Body of pancreas (tissue), 4 donors: Measurements from ENCODE around the gene BACH2. TPM values are rescaled to one million over a fixed set of nuclear protein-coding genes. Genes with fewer than 3 reads are reported as not detected.

Experiments
- ATAC-seq: fragments of 150-250 bp; one replicate; pipeline ENCODE4 v1.9.1; 2016
- DNase-seq, 4 donors: peaks; one replicate each; pipeline ENCODE4 v3.0.0-alpha.2; 2019
- H3K27ac ChIP-seq, 4 donors: fragments of 200-600 bp; sonication (generic); 1 replicate in 3 of 4; 2 replicates in 1 of 4; pipeline versions ENCODE4 v1.5.1 to v1.6.1; 2016 to 2019; ENCODE audit warnings: mild to moderate bottlenecking in 1 of 4, mixed read lengths in 1 of 4, moderate library complexity in 1 of 4
- H3K27me3 ChIP-seq, 2 donors: fragments of 200-600 bp; sonication (generic); one replicate each; pipeline ENCODE4 v1.6.0; 2016; ENCODE audit warnings: mild to moderate bottlenecking in 1 of 2
- H3K36me3 ChIP-seq, 2 donors: fragments of 200-600 bp; sonication (generic); replicated peaks in 1 of 2; 2 replicates each; pipeline ENCODE4 v1.5.1; 2016; ENCODE audit warnings: low read depth in 2 of 2; ENCODE audit not compliant: insufficient read depth in 1 of 2
- H3K4me1 ChIP-seq: fragments of 200-600 bp; sonication (generic); one replicate; pipeline ENCODE4 v1.6.0; 2016
- H3K4me3 ChIP-seq, 2 donors: fragments of 200-600 bp; sonication (generic); 1 replicate in 1 of 2; 2 replicates in 1 of 2; pipeline ENCODE4 v1.5.1; 2016 to 2019
- H3K9me3 ChIP-seq, 3 donors: fragments of 200-600 bp; sonication (generic); 1 replicate in 2 of 3; 2 replicates in 1 of 3; pipeline ENCODE4 v1.5.1; 2016
- POLR2A ChIP-seq, 3 donors: fragments of 450-650 bp; IDR thresholded peaks; one replicate each; pipeline ENCODE4 v1.6.1; 2016; ENCODE audit warnings: antibody characterized with exemption in 3 of 3, mild to moderate bottlenecking in 2 of 3
- WGBS, 2 donors: methylation state at CpG; one replicate each; pipeline ENCODE4 v1.1.5; 2017; 5-methylcytosine and 5-hydroxymethylcytosine counted together
- intact Hi-C: fragments of 100-400 bp; cut with DNase I; formaldehyde crosslinking; loops from one replicate; pipeline ENCODE4 v1.15.1; 2023
- total RNA-seq, 2 donors: library from RNA; depleted of rRNA; stranded (reverse); fragments of >200 nt; gene quantifications; one replicate each; pipeline ENCODE4 v1.1.0, GENCODE V29; 2016
- TF ChIP-seq, protein P1 (sequence below), 7 experiments: fragments of 450-650 bp in 4 of 7; fragments of 200-600 bp in 3 of 7; sonication (generic) in 3 of 7; IDR thresholded peaks; one replicate each; pipeline ENCODE4 v1.5.1; 2016 to 2019; ENCODE audit warnings: antibody characterized with exemption in 7 of 7

The BACH2 gene
- total RNA-seq, 2 donors from 2014 or later, result 2.1 to 3.3 TPM

DNA sequence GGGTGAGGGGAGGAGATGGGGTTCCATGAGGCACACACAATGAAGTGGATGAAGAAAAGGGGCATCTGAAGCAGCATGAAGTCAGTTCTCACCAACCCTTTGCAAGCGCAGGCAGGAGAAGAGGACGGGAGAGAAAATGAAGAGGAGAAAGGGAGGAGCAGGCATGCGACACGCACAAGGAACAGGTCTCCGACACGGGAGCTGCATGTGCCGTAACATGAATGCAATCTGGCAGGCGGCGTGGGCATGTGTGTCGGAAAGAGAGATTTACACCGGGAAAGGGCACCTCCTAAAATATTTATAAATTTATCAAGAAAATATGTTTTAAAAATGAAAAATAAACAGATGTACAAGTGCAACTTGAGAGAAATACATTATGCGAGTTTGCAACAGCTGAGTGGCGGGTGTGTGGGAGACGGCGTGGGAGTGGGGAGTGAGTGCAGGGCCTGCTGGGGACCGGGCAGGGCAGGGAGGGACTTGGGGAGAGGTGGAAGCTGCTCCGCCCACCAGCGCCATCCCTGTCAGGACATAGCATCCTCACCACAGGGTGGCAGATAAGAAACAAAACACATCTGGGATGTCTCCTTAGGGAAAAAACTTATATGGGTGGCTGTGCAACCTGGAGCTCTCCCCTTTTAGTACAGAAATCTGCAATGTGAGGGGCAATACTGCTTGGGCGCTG is 361.8 kb downstream of the BACH2 start:
- no peak for ATAC-seq
- intact Hi-C loops, result no loop called here
- no peaks in the 10 kb centered on the region for H3K36me3 ChIP-seq

DNA sequence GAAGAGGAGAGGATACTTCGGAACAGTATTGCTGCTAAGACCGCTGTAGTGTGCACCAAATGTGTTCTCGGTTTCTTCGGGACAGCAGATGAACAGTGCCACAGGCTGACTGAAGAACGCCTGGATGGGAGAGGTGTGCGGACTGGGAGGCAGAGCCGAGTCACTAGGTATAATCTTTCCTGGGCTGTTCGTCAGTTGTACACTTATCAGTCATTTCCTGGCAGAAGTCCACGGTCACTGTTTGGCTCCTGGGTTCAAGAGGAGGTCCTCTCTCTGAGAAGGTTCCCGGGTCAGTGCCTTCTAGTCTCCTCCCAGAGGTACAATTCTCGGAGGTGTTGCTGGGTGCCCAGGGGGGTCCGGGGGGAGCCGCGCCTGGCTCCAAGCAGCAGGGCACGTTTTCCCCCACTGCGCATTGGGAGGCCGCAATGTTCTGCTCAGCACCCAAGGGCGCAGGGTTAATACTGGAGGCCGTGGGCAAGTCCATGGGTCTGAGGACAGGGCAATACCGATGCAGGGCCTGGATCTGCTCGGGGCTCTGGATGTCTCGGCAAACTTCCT is 364.3 kb downstream of the BACH2 start:
- Histone ChIP-seq H3K36me3 (no peaks in the 10 kb centered on the region), H3K27ac (no peak overlapping the region), H3K4me3 (no peak overlapping the region), H3K9me3 (no peaks in the 10 kb centered on the region), H3K4me1 (no peaks in the 10 kb centered on the region), H3K27me3 (no peaks in the 10 kb centered on the region)
- intact Hi-C loops, result no loop called here
- TF ChIP-seq POLR2A (IDR thresholded peaks at IDR 0.05), result no peak
- TF ChIP-seq, protein P1, sequence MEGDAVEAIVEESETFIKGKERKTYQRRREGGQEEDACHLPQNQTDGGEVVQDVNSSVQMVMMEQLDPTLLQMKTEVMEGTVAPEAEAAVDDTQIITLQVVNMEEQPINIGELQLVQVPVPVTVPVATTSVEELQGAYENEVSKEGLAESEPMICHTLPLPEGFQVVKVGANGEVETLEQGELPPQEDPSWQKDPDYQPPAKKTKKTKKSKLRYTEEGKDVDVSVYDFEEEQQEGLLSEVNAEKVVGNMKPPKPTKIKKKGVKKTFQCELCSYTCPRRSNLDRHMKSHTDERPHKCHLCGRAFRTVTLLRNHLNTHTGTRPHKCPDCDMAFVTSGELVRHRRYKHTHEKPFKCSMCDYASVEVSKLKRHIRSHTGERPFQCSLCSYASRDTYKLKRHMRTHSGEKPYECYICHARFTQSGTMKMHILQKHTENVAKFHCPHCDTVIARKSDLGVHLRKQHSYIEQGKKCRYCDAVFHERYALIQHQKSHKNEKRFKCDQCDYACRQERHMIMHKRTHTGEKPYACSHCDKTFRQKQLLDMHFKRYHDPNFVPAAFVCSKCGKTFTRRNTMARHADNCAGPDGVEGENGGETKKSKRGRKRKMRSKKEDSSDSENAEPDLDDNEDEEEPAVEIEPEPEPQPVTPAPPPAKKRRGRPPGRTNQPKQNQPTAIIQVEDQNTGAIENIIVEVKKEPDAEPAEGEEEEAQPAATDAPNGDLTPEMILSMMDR (IDR thresholded peaks at IDR 0.05), result no peak
- 80 to 87% methylated on average over 19 to 22 of the region's 22 CpGs for WGBS, 2 donors
- no peak for ATAC-seq
- no peak for DNase-seq

More for the DNA sequence above, 361.8 kb downstream of the BACH2 start:
- no peak overlapping the region for H3K27ac ChIP-seq
- WGBS, 2 donors, result 89% methylated on average over 19 of the region's 19 CpGs
- TF ChIP-seq, protein P1 (IDR thresholded peaks at IDR 0.05), result no peak
- TF ChIP-seq POLR2A (IDR thresholded peaks at IDR 0.05), result no peak
- H3K9me3 ChIP-seq, result no peaks in the 10 kb centered on the region
- no peaks in the 10 kb centered on the region for H3K4me1 ChIP-seq
- H3K27me3 ChIP-seq, result no peaks in the 10 kb centered on the region
- no peak for DNase-seq
- H3K4me3 ChIP-seq, result no peak overlapping the region

DNA sequence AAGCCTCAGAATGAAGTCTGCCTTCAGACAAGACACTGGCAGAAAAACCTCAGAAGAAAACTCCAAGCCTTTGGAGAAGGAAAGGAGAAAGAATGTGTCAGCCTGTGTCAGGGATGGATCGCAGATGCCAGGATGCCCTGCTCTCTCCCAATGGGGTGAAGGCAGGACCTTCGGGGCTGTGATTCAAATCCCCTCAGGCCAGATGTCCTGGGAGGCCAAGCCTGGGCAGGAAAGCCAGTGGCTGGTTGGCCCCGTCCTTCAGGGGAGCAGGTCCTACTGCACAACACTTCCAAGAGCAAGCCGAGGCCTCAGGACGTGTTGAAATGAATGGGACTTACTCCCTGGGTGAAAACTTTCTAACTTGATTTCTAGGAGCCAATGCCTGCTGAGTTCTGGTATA is 365.9 kb downstream of the BACH2 start:
- intact Hi-C loops, result no loop called here
- Histone ChIP-seq H3K27ac (no peak overlapping the region), H3K4me1 (no peaks in the 10 kb centered on the region), H3K4me3 (no peak overlapping the region), H3K9me3 (no peaks in the 10 kb centered on the region), H3K27me3 (no peaks in the 10 kb centered on the region), H3K36me3 (no peaks in the 10 kb centered on the region)
- TF ChIP-seq, protein P1 (IDR thresholded peaks at IDR 0.05), result no peak
- no peak for TF ChIP-seq POLR2A (IDR thresholded peaks at IDR 0.05)
- ATAC-seq (no peak), DNase-seq (no peak)
- WGBS, 2 donors, result 85 to 89% methylated on average over 3 to 5 of the region's 5 CpGs

DNA sequence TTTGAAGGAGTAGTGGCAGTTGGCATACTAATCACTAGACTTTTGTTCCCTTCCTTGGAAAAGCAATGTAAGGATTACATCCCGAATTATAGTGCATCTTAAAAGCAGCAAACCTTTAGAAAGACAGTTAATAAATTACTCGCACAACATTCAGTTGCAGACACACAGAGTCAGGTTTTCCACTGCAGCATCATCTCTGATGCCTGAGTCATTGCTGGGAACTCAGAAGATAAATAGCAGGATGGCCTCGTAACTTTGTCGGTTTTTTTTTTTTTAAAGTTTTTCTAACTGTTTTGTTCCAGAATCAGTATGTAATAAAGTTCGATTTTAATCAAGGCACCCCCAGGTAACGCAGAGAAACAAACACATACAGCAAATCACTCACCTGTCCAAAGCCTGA is 368.0 kb downstream of the BACH2 start:
- Histone ChIP-seq H3K27ac (no peak overlapping the region), H3K27me3 (no peaks in the 10 kb centered on the region), H3K4me3 (no peak overlapping the region), H3K36me3 (no peaks in the 10 kb centered on the region), H3K4me1 (no peaks in the 10 kb centered on the region), H3K9me3 (no peaks in the 10 kb centered on the region)
- ATAC-seq (no peak), DNase-seq (no peak)
- TF ChIP-seq, protein P1 (IDR thresholded peaks at IDR 0.05), result no peak
- 74 to 76% methylated on average over 6 of the region's 6 CpGs for WGBS, 2 donors
- intact Hi-C loops, result no loop called here
